Natural killer cell (primary cell): ENCODE measurements around the gene AQR. TPM values are rescaled to one million over a fixed set of nuclear protein-coding genes. Genes with fewer than 3 reads are reported as not detected.

Experiments
- ATAC-seq, 3 donors: fragments of 150-1000 bp in 2 of 3; fragments of 200-7000 bp in 1 of 3; cut with Tn5 transposase; 1 replicate in 1 of 3; 2 replicates in 2 of 3; pipeline ENCODE4 v1.10.0; 2021; ENCODE audit warnings: mild to moderate bottlenecking in 2 of 3, moderate library complexity in 2 of 3
- DNase-seq, 2 donors: peaks; one replicate each; pipeline versions ENCODE4 v3.0.0 to v3.0.0-alpha.2; 2013 to 2021; ENCODE audit warnings: mixed read lengths in 1 of 2
- H3K27ac ChIP-seq: one replicate; pipeline ENCODE4 v1.5.1; 2013; ENCODE audit warnings: mild to moderate bottlenecking, low read length
- H3K27me3 ChIP-seq: one replicate; pipeline ENCODE4 v1.6.1; 2013; ENCODE audit warnings: low read length; ENCODE audit not compliant: control insufficient read depth, insufficient read depth
- H3K36me3 ChIP-seq: one replicate; pipeline ENCODE4 v1.6.1; 2013; ENCODE audit warnings: low read length; ENCODE audit not compliant: control insufficient read depth, insufficient read depth
- H3K4me1 ChIP-seq: one replicate; pipeline ENCODE4 v1.6.1; 2013; ENCODE audit warnings: low read length; ENCODE audit not compliant: control insufficient read depth, insufficient read depth
- H3K4me3 ChIP-seq: one replicate; pipeline ENCODE4 v1.5.1; 2013; ENCODE audit warnings: low read length
- H3K9me3 ChIP-seq: one replicate; pipeline ENCODE4 v1.6.1; 2013; ENCODE audit warnings: low read length; ENCODE audit not compliant: control insufficient read depth, insufficient read depth
- H3K27ac Mint-ChIP-seq, 2 donors: one replicate each; pipeline ENCODE4 v1.8.0; 2022; ENCODE audit warnings: mild to moderate bottlenecking in 2 of 2, mixed read lengths in 2 of 2, moderate library complexity in 1 of 2
- H3K27me3 Mint-ChIP-seq, 2 donors: one replicate each; pipeline ENCODE4 v1.8.0; 2022; ENCODE audit warnings: low read depth in 2 of 2, mixed read lengths in 2 of 2
- H3K36me3 Mint-ChIP-seq: one replicate; pipeline ENCODE4 v1.8.0; 2022; ENCODE audit warnings: mixed read lengths
- H3K4me1 Mint-ChIP-seq, 2 donors: one replicate each; pipeline ENCODE4 v1.8.0; 2022; ENCODE audit warnings: mixed read lengths in 2 of 2
- H3K4me3 Mint-ChIP-seq: one replicate; pipeline ENCODE4 v1.8.0; 2022; ENCODE audit warnings: mild to moderate bottlenecking, moderate library complexity, mixed read lengths
- H3K9me3 Mint-ChIP-seq, 2 donors: one replicate each; pipeline ENCODE4 v1.8.0; 2022; ENCODE audit warnings: mixed read lengths in 2 of 2
- WGBS: methylation state at CpG from one replicate; pipeline ENCODE4 v1.1.7; 2013; ENCODE audit warnings: missing lambda C conversion rate; ENCODE audit not compliant: insufficient coverage; 5-methylcytosine and 5-hydroxymethylcytosine counted together
- intact Hi-C: fragments of 100-400 bp; cut with micrococcal nuclease; formaldehyde crosslinking; loops from one replicate; pipeline ENCODE4 v1.14.2; 2022
- total RNA-seq, 4 donors: library from RNA; stranded (reverse); fragments of 120-200 nt in 1 of 4; gene quantifications; one replicate each; pipeline versions ENCODE4 v1.2.3 to v1.2.4, GENCODE V29; 2013 to 2022
- TF ChIP-seq, protein P1 (sequence below): fragments of 200-600 bp; IDR thresholded peaks from one replicate; pipeline ENCODE4 v1.8.0; 2022; ENCODE audit warnings: antibody characterized with exemption

AQR gene
- total RNA-seq, 3 donors from 2014 or later (not counting 1 experiment from before 2014, with no cell fraction given) = 44.8 to 64.4 (median 53.0) TPM

DNA sequence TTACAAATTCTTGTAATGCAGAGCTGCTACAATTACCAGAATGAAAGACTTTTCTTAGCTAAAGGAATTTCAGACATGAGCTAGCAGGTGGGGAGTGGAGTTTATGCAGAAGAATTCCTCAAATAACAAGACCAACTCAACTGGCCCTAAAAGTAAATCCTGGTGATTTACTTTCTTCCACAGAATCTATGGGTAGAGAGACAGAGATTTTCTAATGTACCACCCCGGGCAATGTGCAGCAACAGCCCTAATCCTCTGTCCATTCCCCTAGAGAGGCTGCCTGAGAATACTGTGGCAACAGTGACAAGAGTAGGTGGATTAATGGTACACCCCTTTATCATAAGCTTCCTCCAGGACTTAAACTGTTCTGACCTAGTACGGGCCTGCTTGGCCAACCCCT is 55.2 kb downstream of the AQR start:
- ATAC-seq (no peak), DNase-seq (no peak)
- Mint-ChIP-seq H3K36me3 (peaks cover 41% of the 10 kb centered on the region), H3K4me1 (peaks cover 0 to 5% of the 10 kb centered on the region in 2 donors), H3K27me3 (no peaks in the 10 kb centered on the region), H3K4me3 (no peak overlapping the region), H3K27ac (no peak overlapping the region), H3K9me3 (no peaks in the 10 kb centered on the region)
- intact Hi-C loops = no loop called here
- H3K4me1 ChIP-seq = no peaks in the 10 kb centered on the region
- H3K36me3 ChIP-seq = peaks cover 79% of the 10 kb centered on the region
- 100% methylated on average over 1 of the region's 2 CpGs for WGBS
- no peaks in the 10 kb centered on the region for H3K9me3 ChIP-seq
- TF ChIP-seq, protein P1, sequence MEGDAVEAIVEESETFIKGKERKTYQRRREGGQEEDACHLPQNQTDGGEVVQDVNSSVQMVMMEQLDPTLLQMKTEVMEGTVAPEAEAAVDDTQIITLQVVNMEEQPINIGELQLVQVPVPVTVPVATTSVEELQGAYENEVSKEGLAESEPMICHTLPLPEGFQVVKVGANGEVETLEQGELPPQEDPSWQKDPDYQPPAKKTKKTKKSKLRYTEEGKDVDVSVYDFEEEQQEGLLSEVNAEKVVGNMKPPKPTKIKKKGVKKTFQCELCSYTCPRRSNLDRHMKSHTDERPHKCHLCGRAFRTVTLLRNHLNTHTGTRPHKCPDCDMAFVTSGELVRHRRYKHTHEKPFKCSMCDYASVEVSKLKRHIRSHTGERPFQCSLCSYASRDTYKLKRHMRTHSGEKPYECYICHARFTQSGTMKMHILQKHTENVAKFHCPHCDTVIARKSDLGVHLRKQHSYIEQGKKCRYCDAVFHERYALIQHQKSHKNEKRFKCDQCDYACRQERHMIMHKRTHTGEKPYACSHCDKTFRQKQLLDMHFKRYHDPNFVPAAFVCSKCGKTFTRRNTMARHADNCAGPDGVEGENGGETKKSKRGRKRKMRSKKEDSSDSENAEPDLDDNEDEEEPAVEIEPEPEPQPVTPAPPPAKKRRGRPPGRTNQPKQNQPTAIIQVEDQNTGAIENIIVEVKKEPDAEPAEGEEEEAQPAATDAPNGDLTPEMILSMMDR = no peak
- no peak overlapping the region for H3K27ac ChIP-seq
- no peaks in the 10 kb centered on the region for H3K27me3 ChIP-seq
- H3K4me3 ChIP-seq = no peak overlapping the region

DNA sequence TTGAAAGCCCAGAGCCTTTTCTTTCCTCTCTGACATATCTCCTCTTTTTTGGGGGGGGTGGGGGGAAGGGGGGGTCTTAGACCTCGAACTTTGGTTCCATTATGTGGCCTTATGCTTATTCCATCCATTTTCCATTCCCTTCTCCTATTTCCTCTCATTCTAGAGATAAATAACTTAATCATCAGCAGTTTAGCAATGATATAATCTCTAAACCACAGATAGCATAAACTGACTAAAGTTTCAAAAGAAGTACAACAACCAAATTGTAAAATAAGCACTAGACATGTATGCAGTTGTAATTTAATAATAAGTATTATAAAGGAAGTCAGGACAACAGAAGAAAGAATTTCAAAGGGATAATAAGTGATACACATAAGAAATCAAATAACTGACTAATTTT is 64.5 kb downstream of the AQR start:
- Mint-ChIP-seq H3K9me3 (no peaks in the 10 kb centered on the region), H3K4me1 (no peaks in the 10 kb centered on the region), H3K27me3 (no peaks in the 10 kb centered on the region), H3K27ac (no peak overlapping the region), H3K36me3 (peaks cover 13% of the 10 kb centered on the region), H3K4me3 (no peak overlapping the region)
- no CpG with 5 or more reads among the region's 1 CpG for WGBS
- Histone ChIP-seq H3K4me1 (no peaks in the 10 kb centered on the region), H3K36me3 (peaks cover 79% of the 10 kb centered on the region), H3K27ac (no peak overlapping the region), H3K27me3 (no peaks in the 10 kb centered on the region), H3K4me3 (no peak overlapping the region), H3K9me3 (no peaks in the 10 kb centered on the region)
- intact Hi-C loops = no loop called here
- DNase-seq (no peak), ATAC-seq (no peak)
- TF ChIP-seq, protein P1 = no peak

DNA sequence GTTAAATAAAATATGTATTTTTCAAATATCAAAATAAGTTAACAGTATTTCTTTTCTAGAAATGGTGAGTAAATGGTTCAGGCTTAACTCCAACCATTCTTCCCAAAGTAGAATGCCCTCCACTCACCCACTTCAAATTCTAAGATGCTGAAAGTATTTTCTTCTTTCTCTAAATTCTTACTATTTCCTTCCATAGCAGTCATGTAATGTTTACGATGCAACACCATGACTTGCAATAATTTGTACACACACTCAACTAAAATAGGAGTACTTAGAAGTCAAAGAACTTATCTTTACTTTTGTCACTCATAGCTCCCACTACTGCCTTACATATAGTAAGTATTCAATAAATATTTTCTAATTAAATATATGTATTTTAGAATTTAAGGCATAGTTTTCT is 65.0 kb downstream of the AQR start:
- Histone ChIP-seq H3K4me3 (no peak overlapping the region), H3K9me3 (no peaks in the 10 kb centered on the region), H3K36me3 (peaks cover 74% of the 10 kb centered on the region), H3K27ac (no peak overlapping the region), H3K4me1 (no peaks in the 10 kb centered on the region), H3K27me3 (no peaks in the 10 kb centered on the region)
- no peak overlapping the region for H3K27ac Mint-ChIP-seq
- H3K4me3 Mint-ChIP-seq = no peak overlapping the region
- no peak for DNase-seq
- intact Hi-C loops = no loop called here
- no peaks in the 10 kb centered on the region for H3K9me3 Mint-ChIP-seq
- 57% methylated on average over 1 of the region's 1 CpG for WGBS
- TF ChIP-seq, protein P1 = no peak
- H3K36me3 Mint-ChIP-seq = peaks cover 13% of the 10 kb centered on the region
- no peaks in the 10 kb centered on the region for H3K27me3 Mint-ChIP-seq
- no peak for ATAC-seq
- no peaks in the 10 kb centered on the region for H3K4me1 Mint-ChIP-seq

DNA sequence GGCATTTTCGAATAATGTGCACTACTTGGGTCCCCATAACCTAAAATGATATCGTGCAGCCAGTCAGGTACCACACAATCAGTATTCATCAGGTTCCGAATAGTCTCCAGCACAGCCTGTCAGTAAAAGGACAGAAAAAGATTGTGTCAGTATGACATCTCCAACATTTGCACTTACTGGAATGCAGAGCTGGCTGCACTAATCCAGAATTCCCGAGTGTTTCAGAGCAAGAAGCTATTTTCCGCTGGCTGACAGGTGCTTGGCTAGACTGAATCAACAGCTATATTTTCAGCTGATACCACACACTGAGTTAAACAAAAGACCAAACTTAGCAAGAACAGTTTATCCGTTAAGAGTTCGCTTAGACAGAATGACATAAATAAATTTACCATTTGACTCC is 68.8 kb downstream of the AQR start:
- Histone ChIP-seq H3K27ac (no peak overlapping the region), H3K27me3 (no peaks in the 10 kb centered on the region), H3K4me1 (no peaks in the 10 kb centered on the region), H3K4me3 (no peak overlapping the region), H3K36me3 (peaks cover 62% of the 10 kb centered on the region), H3K9me3 (no peaks in the 10 kb centered on the region)
- H3K4me3 Mint-ChIP-seq = no peak overlapping the region
- over 99% methylated on average over 7 of the region's 7 CpGs for WGBS
- H3K4me1 Mint-ChIP-seq = no peaks in the 10 kb centered on the region
- ATAC-seq (no peak), DNase-seq (no peak)
- no peaks in the 10 kb centered on the region for H3K9me3 Mint-ChIP-seq
- intact Hi-C loops = no loop called here
- H3K27ac Mint-ChIP-seq = no peak overlapping the region
- no peaks in the 10 kb centered on the region for H3K27me3 Mint-ChIP-seq
- peaks cover 19% of the 10 kb centered on the region for H3K36me3 Mint-ChIP-seq
- TF ChIP-seq, protein P1 = no peak
